Parathyroid adenoma (tissue), 2 donors: Measurements from ENCODE around the gene GNAT3.

ENCODE experiments used
- H2AFZ ChIP-seq: fragments of 300-600 bp; sonication (generic); one replicate; pipeline ENCODE4 v1.7.0; 2017; ENCODE audit warnings: antibody characterized with exemption, mild to moderate bottlenecking
- H3K27ac ChIP-seq: fragments of 300-600 bp; sonication (generic); one replicate; pipeline ENCODE4 v1.7.0; 2017
- H3K27me3 ChIP-seq: fragments of 300-600 bp; sonication (generic); one replicate; pipeline ENCODE4 v1.7.0; 2017; ENCODE audit warnings: low read length; ENCODE audit not compliant: control insufficient read depth, insufficient read depth
- H3K36me3 ChIP-seq: fragments of 300-600 bp; sonication (generic); one replicate; pipeline ENCODE4 v1.7.0; 2017; ENCODE audit warnings: low read length; ENCODE audit not compliant: control insufficient read depth, insufficient read depth
- H3K4me1 ChIP-seq: fragments of 300-600 bp; sonication (generic); one replicate; pipeline ENCODE4 v1.7.0; 2017; ENCODE audit warnings: control low read depth
- H3K4me2 ChIP-seq: fragments of 300-600 bp; sonication (generic); one replicate; pipeline ENCODE4 v1.7.0; 2017; ENCODE audit warnings: low read length
- H3K4me3 ChIP-seq: fragments of 300-600 bp; sonication (generic); one replicate; pipeline ENCODE4 v1.7.0; 2017; ENCODE audit warnings: low read depth, low read length
- H3K79me2 ChIP-seq: fragments of 300-600 bp; sonication (generic); one replicate; pipeline ENCODE4 v1.7.0; 2017; ENCODE audit warnings: control low read depth
- H3K9ac ChIP-seq: fragments of 300-600 bp; sonication (generic); one replicate; pipeline ENCODE4 v1.7.0; 2017; ENCODE audit warnings: mild to moderate bottlenecking
- H3K9me3 ChIP-seq: fragments of 300-600 bp; sonication (generic); one replicate; pipeline ENCODE4 v1.7.0; 2017; ENCODE audit warnings: low read length; ENCODE audit not compliant: control insufficient read depth
- CTCF ChIP-seq: fragments of 300-600 bp; sonication (generic); IDR thresholded peaks from one replicate; pipeline ENCODE4 v1.7.0; 2017; ENCODE audit warnings: antibody characterized with exemption, mild to moderate bottlenecking
- donor health status: primary hyperparathyroidism.

The GNAT3 gene

GRCh38 chr7:80459776-80460510 lies 51.9 kb downstream of the GNAT3 start:
- H3K4me3 ChIP-seq, result no peak overlapping the region
- H3K4me1 ChIP-seq, result no peaks in the 10 kb centered on the region
- no peaks in the 10 kb centered on the region for H3K36me3 ChIP-seq
- no peaks in the 10 kb centered on the region for H3K9me3 ChIP-seq
- no peak overlapping the region for H3K9ac ChIP-seq
- no peaks in the 10 kb centered on the region for H3K79me2 ChIP-seq
- H3K4me2 ChIP-seq, result no peak overlapping the region
- H3K27ac ChIP-seq, result no peak overlapping the region
- H3K27me3 ChIP-seq, result no peaks in the 10 kb centered on the region
- TF ChIP-seq CTCF, result no peak
- no peak overlapping the region for H2AFZ ChIP-seq

- no peak overlapping the region for H2AFZ ChIP-seq
- H3K4me1 ChIP-seq, result no peaks in the 10 kb centered on the region
- H3K27me3 ChIP-seq, result no peaks in the 10 kb centered on the region
- H3K9ac ChIP-seq, result no peak overlapping the region
- H3K79me2 ChIP-seq, result no peaks in the 10 kb centered on the region
- no peaks in the 10 kb centered on the region for H3K36me3 ChIP-seq
- no peak overlapping the region for H3K27ac ChIP-seq
- no peak overlapping the region for H3K4me2 ChIP-seq
- no peak for TF ChIP-seq CTCF
- no peak overlapping the region for H3K4me3 ChIP-seq
- no peaks in the 10 kb centered on the region for H3K9me3 ChIP-seq
Measured at GRCh38 chr7:80458822-80459725, 52.8 kb downstream of the GNAT3 start.

- H3K9ac ChIP-seq, result no peak overlapping the region
- H2AFZ ChIP-seq, result no peak overlapping the region
- H3K9me3 ChIP-seq, result no peaks in the 10 kb centered on the region
- H3K36me3 ChIP-seq, result no peaks in the 10 kb centered on the region
- H3K27me3 ChIP-seq, result no peaks in the 10 kb centered on the region
- no peak overlapping the region for H3K4me3 ChIP-seq
- H3K79me2 ChIP-seq, result no peaks in the 10 kb centered on the region
- TF ChIP-seq CTCF, result peak; percentile 33
- H3K4me1 ChIP-seq, result no peaks in the 10 kb centered on the region
- H3K4me2 ChIP-seq, result no peak overlapping the region
- no peak overlapping the region for H3K27ac ChIP-seq
Measured at GRCh38 chr7:80453699-80454340, 58.0 kb downstream of the GNAT3 start.

GRCh38 chr7:80450621-80451308 lies 61.1 kb downstream of the GNAT3 start:
- no peaks in the 10 kb centered on the region for H3K36me3 ChIP-seq
- no peaks in the 10 kb centered on the region for H3K4me1 ChIP-seq
- no peak overlapping the region for H3K4me2 ChIP-seq
- no peak overlapping the region for H3K4me3 ChIP-seq
- TF ChIP-seq CTCF, result no peak
- no peak overlapping the region for H2AFZ ChIP-seq
- no peak overlapping the region for H3K9ac ChIP-seq
- no peak overlapping the region for H3K27ac ChIP-seq
- no peaks in the 10 kb centered on the region for H3K9me3 ChIP-seq
- no peaks in the 10 kb centered on the region for H3K27me3 ChIP-seq
- no peaks in the 10 kb centered on the region for H3K79me2 ChIP-seq
